Fibroblast of villous mesenchyme (primary cell): ENCODE data around the gene PLAU. TPM values are rescaled to one million over a fixed set of nuclear protein-coding genes. Genes with fewer than 3 reads are reported as not detected.

Experiments used
- DNase-seq: peaks from one replicate; pipeline ENCODE4 v3.0.0-alpha.2; 2010; ENCODE audit warnings: low read depth
- H3K4me3 ChIP-seq: 2 replicates; pipeline ENCODE4 v1.5.1; 2011; ENCODE audit warnings: low read depth, mild to moderate bottlenecking, low read length
- total RNA-seq: library from RNA; depleted of rRNA; stranded (reverse); fragments of >200 nt; gene quantifications from 2 replicates; pipeline ENCODE4 v1.2.3, GENCODE V29; 2012
- TF ChIP-seq, protein P1 (sequence below): IDR thresholded peaks from 2 replicates; pipeline ENCODE4 v1.5.1; 2012; ENCODE audit warnings: low read depth, mild to moderate bottlenecking, low read length; ENCODE audit not compliant: insufficient read depth

The PLAU gene
- total RNA-seq, 1 donor, result 104 TPM

DNA sequence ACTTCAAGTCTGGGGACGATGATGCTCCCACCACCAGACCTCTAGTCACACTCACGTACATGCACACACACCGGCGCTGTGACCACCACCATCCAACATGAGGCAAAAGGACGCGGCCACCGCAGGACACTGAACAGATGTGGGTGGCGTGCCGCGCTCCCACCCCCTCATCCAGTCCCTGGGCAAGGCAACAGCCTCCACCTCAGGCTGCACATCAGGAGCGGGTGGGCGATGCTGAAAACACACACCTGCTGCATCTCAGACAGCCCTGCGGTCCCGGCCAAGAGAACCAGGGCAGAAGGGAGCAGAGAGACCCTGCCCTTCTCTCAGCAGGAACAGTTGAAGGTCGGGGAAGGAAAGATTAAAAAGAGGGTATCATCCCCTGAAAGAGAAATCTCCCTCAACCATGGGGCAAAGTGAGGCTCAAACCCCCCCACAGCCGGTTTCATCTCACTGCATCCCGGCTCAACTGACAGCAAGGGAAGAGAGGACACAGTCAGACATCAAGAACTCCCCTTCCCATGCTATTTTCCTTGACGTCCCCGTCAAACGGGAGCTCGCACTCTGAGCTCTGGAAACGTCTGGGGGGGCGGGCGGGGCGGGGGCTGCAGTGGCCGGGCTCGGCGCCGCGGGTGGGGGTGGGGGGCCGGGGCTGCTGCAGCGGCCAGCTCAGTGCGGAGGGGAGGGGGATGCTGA, 37.6 kb upstream of the PLAU start:
- no peak for DNase-seq
- TF ChIP-seq, protein P1, sequence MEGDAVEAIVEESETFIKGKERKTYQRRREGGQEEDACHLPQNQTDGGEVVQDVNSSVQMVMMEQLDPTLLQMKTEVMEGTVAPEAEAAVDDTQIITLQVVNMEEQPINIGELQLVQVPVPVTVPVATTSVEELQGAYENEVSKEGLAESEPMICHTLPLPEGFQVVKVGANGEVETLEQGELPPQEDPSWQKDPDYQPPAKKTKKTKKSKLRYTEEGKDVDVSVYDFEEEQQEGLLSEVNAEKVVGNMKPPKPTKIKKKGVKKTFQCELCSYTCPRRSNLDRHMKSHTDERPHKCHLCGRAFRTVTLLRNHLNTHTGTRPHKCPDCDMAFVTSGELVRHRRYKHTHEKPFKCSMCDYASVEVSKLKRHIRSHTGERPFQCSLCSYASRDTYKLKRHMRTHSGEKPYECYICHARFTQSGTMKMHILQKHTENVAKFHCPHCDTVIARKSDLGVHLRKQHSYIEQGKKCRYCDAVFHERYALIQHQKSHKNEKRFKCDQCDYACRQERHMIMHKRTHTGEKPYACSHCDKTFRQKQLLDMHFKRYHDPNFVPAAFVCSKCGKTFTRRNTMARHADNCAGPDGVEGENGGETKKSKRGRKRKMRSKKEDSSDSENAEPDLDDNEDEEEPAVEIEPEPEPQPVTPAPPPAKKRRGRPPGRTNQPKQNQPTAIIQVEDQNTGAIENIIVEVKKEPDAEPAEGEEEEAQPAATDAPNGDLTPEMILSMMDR, result no peak

DNA sequence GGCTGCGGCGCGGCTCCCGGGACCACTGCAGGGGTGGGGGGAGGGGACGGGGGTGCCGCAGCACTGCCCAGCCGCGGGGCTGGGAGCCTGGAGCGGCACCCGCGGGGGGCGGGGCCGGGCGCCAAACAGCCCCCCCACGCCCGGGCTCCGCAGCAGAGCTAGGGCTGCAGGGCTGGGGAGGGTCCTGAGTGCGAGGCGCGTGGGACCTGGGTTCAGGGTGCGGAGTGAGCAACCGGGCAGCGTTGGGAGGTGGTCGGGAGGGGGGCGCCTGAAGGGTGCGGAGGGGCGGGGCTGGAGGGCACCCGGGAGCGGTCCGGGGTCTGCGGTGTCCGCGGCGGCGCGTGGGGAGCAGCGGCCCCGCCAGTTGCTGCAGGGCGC, 37.1 kb upstream of the PLAU start:
- H3K4me3 ChIP-seq, result peak overlapping the region; percentile 73
- TF ChIP-seq, protein P1, result no peak
- no peak for DNase-seq

More for the DNA sequence above, 37.6 kb upstream of the PLAU start:
- peak overlapping the region; percentile 73 for H3K4me3 ChIP-seq

DNA sequence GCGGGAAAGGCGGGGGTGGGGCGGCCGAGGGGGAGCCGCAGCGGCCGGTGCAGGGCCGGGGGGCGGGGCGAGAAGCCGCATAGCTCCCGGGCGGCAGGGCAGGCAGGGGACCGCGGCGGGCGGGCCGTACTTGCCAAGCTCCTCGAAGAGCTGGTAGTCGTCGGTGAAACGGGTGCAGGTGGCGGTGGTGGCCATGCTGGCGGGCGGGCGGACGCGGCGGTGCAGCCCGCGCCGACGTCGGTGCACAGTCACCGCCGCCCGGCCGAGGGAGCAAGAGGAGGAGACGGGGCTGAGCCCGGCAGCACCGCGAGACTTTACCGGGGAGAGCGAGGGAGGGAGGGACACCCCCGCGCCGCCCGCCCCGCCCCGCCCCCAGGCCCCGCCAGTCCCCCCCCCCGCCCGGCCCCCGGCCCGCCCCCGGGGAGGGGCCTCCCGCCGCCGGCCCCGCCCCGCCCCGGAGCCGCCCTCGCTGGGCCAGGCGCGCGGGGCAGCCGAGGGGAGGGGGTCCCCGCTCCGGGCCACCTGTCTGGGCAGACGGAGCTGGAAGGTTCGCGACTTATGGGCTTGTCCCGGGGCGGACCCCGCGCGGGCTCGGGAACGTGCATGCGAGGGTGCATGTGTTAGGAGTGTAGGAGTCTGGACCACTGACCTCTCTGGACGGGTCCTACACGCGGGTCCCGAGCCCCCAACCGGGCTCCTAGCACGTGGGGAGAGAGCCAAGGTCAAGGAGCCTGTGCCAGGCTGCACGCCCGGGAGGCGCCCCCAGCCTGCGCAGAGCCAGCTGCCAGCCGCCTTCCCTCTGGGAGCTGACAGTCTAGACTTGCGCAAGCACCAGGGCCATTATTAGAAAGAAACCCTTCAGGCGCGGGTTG, 36.4 kb upstream of the PLAU start, which contains the start of gene CAMK2G:
TSS of gene CAMK2G (minus strand) at position 289 of the 872 bp plus-strand sequence. CDS start at position 195, 94 bp downstream.
- TF ChIP-seq, protein P1, result no peak
- peak within 1 kb of the TSS; percentile 73 for H3K4me3 ChIP-seq
- DNase-seq, result peak; percentile 81

DNA sequence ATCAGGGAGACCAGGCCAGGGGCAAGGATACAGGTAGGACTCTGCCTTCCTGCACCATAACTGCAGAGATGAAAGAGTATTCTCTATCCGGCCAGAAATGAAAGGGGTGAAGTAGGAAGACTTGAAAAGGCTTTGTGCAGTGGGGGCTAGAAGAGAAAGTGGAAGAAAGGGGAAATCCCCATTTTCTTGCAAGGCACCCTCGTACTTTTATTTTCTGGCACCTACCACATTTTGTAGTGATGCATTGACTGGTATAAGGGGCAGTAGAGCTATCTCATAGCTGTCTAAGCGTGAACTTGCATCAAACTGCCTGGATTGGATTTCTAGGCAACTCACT, 35.8 kb upstream of the PLAU start:
- H3K4me3 ChIP-seq, result peak overlapping the region; percentile 64
- no peak for DNase-seq
- TF ChIP-seq, protein P1, result no peak

DNA sequence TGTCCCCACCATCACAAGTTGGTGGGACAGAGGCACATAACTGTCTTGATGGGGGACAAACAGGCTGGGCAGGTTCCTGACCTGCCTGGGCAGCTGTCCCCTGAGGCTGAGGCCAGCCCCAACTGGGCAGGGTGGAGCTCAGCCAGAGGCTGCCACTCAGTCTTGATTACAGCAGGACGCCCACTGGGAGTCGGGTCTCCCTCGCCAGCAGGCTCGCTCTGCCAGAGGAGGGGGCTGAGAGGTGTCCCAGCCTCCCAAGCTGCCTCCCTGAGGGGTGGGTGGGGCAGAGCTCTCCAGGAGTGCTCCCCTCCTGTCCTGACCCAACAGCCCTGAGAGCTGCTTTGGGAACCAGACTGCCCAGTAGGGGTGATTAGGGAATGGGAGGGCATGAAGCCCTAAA, 34.8 kb upstream of the PLAU start:
- TF ChIP-seq, protein P1, result no peak
- H3K4me3 ChIP-seq, result no peak overlapping the region
- DNase-seq, result no peak

DNA sequence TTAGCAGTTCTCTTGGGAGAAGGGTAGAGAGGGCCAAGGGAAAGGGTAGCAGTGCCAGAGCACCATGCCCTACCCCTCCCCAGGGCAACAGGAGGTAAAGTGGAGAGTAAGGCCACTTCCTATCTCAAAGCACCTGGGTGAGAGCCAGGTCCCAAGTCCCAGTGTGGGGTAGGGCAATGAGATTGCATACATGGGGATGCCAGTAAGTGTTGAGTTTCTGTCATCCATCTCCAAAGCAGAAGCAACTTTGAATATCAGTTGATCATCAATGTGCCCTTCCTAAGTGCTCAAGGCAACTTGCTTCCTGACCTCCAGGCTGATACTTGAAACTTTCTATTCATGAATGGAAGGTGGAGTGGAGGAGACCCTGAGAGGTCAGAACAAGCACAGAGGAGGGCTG, 34.4 kb upstream of the PLAU start:
- DNase-seq, result no peak
- no peak overlapping the region for H3K4me3 ChIP-seq
- TF ChIP-seq, protein P1, result no peak
